ENCODE data around the gene CCDC106.

Gene CCDC106

DNA sequence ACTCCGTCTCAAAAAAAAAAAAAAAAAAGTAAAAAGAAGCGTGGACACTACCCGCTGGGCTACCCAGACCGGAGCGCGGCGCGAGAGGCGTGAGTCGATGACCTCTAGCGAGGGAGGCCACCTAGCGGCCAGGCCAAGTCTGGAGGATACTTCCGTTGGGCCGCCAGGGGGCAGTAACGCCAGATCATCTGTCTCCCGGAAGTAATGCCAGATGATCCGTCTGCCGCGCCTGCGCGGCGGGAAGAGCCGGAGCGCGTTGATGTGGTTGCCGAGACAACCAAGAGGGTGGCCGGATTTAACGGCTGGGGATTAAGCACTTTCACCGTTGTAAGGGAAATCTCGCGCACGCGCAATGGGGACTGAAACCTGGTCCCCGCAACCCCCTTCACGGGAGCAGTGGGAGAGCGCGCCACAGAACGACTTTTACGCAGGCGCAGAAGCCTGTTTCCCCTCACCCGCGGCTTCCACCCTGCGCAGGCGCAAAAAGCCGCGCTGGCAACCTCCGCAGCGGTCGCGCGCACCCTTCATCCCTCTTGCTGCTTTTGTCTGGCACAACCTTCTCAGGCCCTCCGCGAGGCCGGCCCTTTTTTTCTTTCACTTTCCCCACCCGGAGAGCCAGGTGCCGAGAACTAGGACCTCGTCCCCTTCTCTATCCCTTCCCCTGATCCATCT, 5.8 kb downstream of the CCDC106 start:
- ChIA-PET CTCF (interaction anchor here (0.6 to 3.4 kb wide), 31 partner anchors 8 to 1990 kb away, joined by 3 to 34 read pairs (median 4); partner anchors contain the start of gene ZNF784), POLR2A (interaction anchor here (0.6 to 2.5 kb wide), 23 partner anchors 8 to 1204 kb away, joined by 3 to 36 read pairs (median 6); partner anchors contain the start of genes EPN1, FIZ1, ISOC2 and KMT5C)
- Histone ChIP-seq H3K4me3 (ENCODE audit: low read depth, low read length) (peak overlapping the region; percentile 55), H3K4me1 (ENCODE audit: control insufficient read depth, insufficient read depth, low read length) (peaks cover 11% of the 10 kb centered on the region), H3K9me3 (ENCODE audit: control insufficient read depth, insufficient read depth, low read depth, low read length) (no peaks in the 10 kb centered on the region), H3K36me3 (ENCODE audit: control insufficient read depth in 2 of 2, insufficient read depth in 1 of 2, low read length in 2 of 2) (peaks cover 3 to 53% of the 10 kb centered on the region in 2 experiments; a peak in 2 of 3 replicates), H3K27ac (ENCODE audit: extremely low read depth, low read depth, low read length) (peak overlapping the region; percentile 100)
- TF ChIP-seq ZNF549 (tag by site-specific recombination; IDR thresholded peaks at IDR 0.05): no peak
- TF ChIP-seq ZBTB17 (tag by site-specific recombination; IDR thresholded peaks at IDR 0.05): peak; percentile 92
- TF ChIP-seq ZNF214 (tag by site-specific recombination; IDR thresholded peaks at IDR 0.05; ENCODE audit: borderline replicate concordance): no peak
- TF ChIP-seq ZNF140 (tag by site-specific recombination; IDR thresholded peaks at IDR 0.05): no peak
- TF ChIP-seq OVOL3 (tag by site-specific recombination; IDR thresholded peaks at IDR 0.05): no peak
- TF ChIP-seq ZNF48 (tag by site-specific recombination; IDR thresholded peaks at IDR 0.05): no peak
- no peak for TF ChIP-seq ZNF248 (tag by site-specific recombination; IDR thresholded peaks at IDR 0.05)
- TF ChIP-seq OSR2 (tag by site-specific recombination; IDR thresholded peaks at IDR 0.05): no peak
- no peak for TF ChIP-seq ZNF155 (tag by site-specific recombination; IDR thresholded peaks at IDR 0.05)
- TF ChIP-seq, protein P1, sequence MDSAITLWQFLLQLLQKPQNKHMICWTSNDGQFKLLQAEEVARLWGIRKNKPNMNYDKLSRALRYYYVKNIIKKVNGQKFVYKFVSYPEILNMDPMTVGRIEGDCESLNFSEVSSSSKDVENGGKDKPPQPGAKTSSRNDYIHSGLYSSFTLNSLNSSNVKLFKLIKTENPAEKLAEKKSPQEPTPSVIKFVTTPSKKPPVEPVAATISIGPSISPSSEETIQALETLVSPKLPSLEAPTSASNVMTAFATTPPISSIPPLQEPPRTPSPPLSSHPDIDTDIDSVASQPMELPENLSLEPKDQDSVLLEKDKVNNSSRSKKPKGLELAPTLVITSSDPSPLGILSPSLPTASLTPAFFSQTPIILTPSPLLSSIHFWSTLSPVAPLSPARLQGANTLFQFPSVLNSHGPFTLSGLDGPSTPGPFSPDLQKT (IDR thresholded peaks at IDR 0.05; ENCODE audit: borderline replicate concordance, low read depth, low read length): no peak; the same call in 1 of the 2 replicates
- TF ChIP-seq ZNF10 (tag by site-specific recombination; IDR thresholded peaks at IDR 0.05): peak; percentile 45; the same call in 1 of the 2 replicates
- TF ChIP-seq, protein P2, sequence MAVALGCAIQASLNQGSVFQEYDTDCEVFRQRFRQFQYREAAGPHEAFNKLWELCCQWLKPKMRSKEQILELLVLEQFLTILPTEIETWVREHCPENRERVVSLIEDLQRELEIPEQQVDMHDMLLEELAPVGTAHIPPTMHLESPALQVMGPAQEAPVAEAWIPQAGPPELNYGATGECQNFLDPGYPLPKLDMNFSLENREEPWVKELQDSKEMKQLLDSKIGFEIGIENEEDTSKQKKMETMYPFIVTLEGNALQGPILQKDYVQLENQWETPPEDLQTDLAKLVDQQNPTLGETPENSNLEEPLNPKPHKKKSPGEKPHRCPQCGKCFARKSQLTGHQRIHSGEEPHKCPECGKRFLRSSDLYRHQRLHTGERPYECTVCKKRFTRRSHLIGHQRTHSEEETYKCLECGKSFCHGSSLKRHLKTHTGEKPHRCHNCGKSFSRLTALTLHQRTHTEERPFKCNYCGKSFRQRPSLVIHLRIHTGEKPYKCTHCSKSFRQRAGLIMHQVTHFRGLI (tag by site-specific recombination; IDR thresholded peaks at IDR 0.05): no peak
- no peak for TF ChIP-seq SCRT2 (tag by site-specific recombination; IDR thresholded peaks at IDR 0.05)
- TF ChIP-seq, protein P3, sequence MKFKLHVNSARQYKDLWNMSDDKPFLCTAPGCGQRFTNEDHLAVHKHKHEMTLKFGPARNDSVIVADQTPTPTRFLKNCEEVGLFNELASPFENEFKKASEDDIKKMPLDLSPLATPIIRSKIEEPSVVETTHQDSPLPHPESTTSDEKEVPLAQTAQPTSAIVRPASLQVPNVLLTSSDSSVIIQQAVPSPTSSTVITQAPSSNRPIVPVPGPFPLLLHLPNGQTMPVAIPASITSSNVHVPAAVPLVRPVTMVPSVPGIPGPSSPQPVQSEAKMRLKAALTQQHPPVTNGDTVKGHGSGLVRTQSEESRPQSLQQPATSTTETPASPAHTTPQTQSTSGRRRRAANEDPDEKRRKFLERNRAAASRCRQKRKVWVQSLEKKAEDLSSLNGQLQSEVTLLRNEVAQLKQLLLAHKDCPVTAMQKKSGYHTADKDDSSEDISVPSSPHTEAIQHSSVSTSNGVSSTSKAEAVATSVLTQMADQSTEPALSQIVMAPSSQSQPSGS (tag by site-specific recombination; IDR thresholded peaks at IDR 0.05; ENCODE audit: low read depth): no peak
- TF ChIP-seq ZNF426 (tag by site-specific recombination; IDR thresholded peaks at IDR 0.05): no peak
- TF ChIP-seq, protein P4, sequence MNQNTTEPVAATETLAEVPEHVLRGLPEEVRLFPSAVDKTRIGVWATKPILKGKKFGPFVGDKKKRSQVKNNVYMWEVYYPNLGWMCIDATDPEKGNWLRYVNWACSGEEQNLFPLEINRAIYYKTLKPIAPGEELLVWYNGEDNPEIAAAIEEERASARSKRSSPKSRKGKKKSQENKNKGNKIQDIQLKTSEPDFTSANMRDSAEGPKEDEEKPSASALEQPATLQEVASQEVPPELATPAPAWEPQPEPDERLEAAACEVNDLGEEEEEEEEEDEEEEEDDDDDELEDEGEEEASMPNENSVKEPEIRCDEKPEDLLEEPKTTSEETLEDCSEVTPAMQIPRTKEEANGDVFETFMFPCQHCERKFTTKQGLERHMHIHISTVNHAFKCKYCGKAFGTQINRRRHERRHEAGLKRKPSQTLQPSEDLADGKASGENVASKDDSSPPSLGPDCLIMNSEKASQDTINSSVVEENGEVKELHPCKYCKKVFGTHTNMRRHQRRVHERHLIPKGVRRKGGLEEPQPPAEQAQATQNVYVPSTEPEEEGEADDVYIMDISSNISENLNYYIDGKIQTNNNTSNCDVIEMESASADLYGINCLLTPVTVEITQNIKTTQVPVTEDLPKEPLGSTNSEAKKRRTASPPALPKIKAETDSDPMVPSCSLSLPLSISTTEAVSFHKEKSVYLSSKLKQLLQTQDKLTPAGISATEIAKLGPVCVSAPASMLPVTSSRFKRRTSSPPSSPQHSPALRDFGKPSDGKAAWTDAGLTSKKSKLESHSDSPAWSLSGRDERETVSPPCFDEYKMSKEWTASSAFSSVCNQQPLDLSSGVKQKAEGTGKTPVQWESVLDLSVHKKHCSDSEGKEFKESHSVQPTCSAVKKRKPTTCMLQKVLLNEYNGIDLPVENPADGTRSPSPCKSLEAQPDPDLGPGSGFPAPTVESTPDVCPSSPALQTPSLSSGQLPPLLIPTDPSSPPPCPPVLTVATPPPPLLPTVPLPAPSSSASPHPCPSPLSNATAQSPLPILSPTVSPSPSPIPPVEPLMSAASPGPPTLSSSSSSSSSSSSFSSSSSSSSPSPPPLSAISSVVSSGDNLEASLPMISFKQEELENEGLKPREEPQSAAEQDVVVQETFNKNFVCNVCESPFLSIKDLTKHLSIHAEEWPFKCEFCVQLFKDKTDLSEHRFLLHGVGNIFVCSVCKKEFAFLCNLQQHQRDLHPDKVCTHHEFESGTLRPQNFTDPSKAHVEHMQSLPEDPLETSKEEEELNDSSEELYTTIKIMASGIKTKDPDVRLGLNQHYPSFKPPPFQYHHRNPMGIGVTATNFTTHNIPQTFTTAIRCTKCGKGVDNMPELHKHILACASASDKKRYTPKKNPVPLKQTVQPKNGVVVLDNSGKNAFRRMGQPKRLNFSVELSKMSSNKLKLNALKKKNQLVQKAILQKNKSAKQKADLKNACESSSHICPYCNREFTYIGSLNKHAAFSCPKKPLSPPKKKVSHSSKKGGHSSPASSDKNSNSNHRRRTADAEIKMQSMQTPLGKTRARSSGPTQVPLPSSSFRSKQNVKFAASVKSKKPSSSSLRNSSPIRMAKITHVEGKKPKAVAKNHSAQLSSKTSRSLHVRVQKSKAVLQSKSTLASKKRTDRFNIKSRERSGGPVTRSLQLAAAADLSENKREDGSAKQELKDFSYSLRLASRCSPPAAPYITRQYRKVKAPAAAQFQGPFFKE (tag by site-specific recombination; IDR thresholded peaks at IDR 0.05; ENCODE audit: borderline replicate concordance): no peak
- no peak for TF ChIP-seq ZNF16 (tag by site-specific recombination; IDR thresholded peaks at IDR 0.05; ENCODE audit: low read depth)
- peak; percentile 66 for TF ChIP-seq SP3 (tag by site-specific recombination; IDR thresholded peaks at IDR 0.05)
- peak; percentile 85; the same call in 1 of the 2 replicates for TF ChIP-seq ZNF391 (tag by site-specific recombination; IDR thresholded peaks at IDR 0.05; ENCODE audit: borderline replicate concordance, low read depth)
- TF ChIP-seq, protein P5, sequence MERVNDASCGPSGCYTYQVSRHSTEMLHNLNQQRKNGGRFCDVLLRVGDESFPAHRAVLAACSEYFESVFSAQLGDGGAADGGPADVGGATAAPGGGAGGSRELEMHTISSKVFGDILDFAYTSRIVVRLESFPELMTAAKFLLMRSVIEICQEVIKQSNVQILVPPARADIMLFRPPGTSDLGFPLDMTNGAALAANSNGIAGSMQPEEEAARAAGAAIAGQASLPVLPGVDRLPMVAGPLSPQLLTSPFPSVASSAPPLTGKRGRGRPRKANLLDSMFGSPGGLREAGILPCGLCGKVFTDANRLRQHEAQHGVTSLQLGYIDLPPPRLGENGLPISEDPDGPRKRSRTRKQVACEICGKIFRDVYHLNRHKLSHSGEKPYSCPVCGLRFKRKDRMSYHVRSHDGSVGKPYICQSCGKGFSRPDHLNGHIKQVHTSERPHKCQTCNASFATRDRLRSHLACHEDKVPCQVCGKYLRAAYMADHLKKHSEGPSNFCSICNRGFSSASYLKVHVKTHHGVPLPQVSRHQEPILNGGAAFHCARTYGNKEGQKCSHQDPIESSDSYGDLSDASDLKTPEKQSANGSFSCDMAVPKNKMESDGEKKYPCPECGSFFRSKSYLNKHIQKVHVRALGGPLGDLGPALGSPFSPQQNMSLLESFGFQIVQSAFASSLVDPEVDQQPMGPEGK (tag by site-specific recombination; IDR thresholded peaks at IDR 0.05): no peak; the same call in none of the 2 replicates
- TF ChIP-seq, protein P6, sequence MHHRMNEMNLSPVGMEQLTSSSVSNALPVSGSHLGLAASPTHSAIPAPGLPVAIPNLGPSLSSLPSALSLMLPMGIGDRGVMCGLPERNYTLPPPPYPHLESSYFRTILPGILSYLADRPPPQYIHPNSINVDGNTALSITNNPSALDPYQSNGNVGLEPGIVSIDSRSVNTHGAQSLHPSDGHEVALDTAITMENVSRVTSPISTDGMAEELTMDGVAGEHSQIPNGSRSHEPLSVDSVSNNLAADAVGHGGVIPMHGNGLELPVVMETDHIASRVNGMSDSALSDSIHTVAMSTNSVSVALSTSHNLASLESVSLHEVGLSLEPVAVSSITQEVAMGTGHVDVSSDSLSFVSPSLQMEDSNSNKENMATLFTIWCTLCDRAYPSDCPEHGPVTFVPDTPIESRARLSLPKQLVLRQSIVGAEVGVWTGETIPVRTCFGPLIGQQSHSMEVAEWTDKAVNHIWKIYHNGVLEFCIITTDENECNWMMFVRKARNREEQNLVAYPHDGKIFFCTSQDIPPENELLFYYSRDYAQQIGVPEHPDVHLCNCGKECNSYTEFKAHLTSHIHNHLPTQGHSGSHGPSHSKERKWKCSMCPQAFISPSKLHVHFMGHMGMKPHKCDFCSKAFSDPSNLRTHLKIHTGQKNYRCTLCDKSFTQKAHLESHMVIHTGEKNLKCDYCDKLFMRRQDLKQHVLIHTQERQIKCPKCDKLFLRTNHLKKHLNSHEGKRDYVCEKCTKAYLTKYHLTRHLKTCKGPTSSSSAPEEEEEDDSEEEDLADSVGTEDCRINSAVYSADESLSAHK (tag by site-specific recombination; IDR thresholded peaks at IDR 0.05): peak; percentile 27
